HG03575 (cell line): ENCODE results near the gene TTLL10.

Experiments used
- ATAC-seq: cut with Tn5 transposase; IDR thresholded peaks from one replicate; pipeline ENCODE4 v1.9.1; 2021; ENCODE audit not compliant: unreplicated experiment, insufficient number of reproducible peaks, low FRiP score; ENCODE audit errors: extremely low read depth

TTLL10 gene

GRCh38 chr1:1239227-1239613 lies 65.5 kb downstream of the TTLL10 start:
- no peak for ATAC-seq

- no peak for ATAC-seq
These were observed 66.1 kb downstream of the TTLL10 start for GRCh38 chr1:1239614-1240347.

- no peak for ATAC-seq
These were observed 66.7 kb downstream of the TTLL10 start for GRCh38 chr1:1240348-1240732.

GRCh38 chr1:1240822-1241587 lies 67.3 kb downstream of the TTLL10 start:
- ATAC-seq = no peak

- no peak for ATAC-seq
These were observed 68.0 kb downstream of the TTLL10 start for GRCh38 chr1:1241588-1242219.

- no peak for ATAC-seq
These were observed 69.0 kb downstream of the TTLL10 start for GRCh38 chr1:1242461-1243265.

GRCh38 chr1:1243266-1243660 lies 69.6 kb downstream of the TTLL10 start:
- no peak for ATAC-seq

GRCh38 chr1:1243807-1244191 lies 70.1 kb downstream of the TTLL10 start:
- no peak for ATAC-seq

- ATAC-seq = no peak
These were observed 70.6 kb downstream of the TTLL10 start for GRCh38 chr1:1244192-1244811.

- ATAC-seq = no peak
These were observed 71.6 kb downstream of the TTLL10 start for GRCh38 chr1:1245178-1245816.

- no peak for ATAC-seq
These were observed 72.3 kb downstream of the TTLL10 start for GRCh38 chr1:1245817-1246576.

- ATAC-seq = no peak
These were observed 73.1 kb downstream of the TTLL10 start, which contains the start of gene C1QTNF12 for GRCh38 chr1:1246577-1247340. C1QTNF12 (minus strand) TSS chr1:1246722; CDS start chr1:1246690, 32 bp downstream.

GRCh38 chr1:1247341-1247913 lies 73.7 kb downstream of the TTLL10 start:
- ATAC-seq = no peak
